ENCODE results near the gene FBXW10. TPM values are rescaled to one million over a fixed set of nuclear protein-coding genes. Genes with fewer than 3 reads are reported as not detected.
"Not testable (repeated sequence)": the region's sequence is repeated elsewhere in the genome, so short reads cannot be mapped to it uniquely, and the experiment has no call there.

FBXW10 gene
- total and polyA plus RNA-seq, 10 of the 15 experiments (the other 5 are each of a cell fraction or from before 2014, with no cell fraction given) = 0.01 to 0.11 TPM; not detected in 8

- H3K4me3 ChIP-seq = peak overlapping the region; percentile 58; the same call in 1 of the 2 replicates
- H3K9me3 ChIP-seq (replicated peaks; ENCODE audit: control insufficient read depth, insufficient read depth, low read length); H4K20me1 ChIP-seq (ENCODE audit: control insufficient read depth, insufficient read depth); H3K4me2 ChIP-seq (ENCODE audit: control insufficient read depth, insufficient read depth); H3K27ac ChIP-seq (ENCODE audit: control insufficient read depth, insufficient read depth); H3K27me3 ChIP-seq (replicated peaks in 1 of 2; ENCODE audit: control insufficient read depth in 2 of 2, insufficient read depth in 2 of 2, low read length in 1 of 2); CTCF ChIA-PET; FAIRE-seq; RAD21 ChIA-PET (ENCODE audit: unreplicated experiment); H3K36me3 ChIP-seq (ENCODE audit: control insufficient read depth in 2 of 2, insufficient read depth in 2 of 2, low read length in 1 of 2); in situ Hi-C loops (cut with MboI); H2AFZ ChIP-seq (ENCODE audit: control insufficient read depth, low read depth, low read length); H3K4me1 ChIP-seq (ENCODE audit: control insufficient read depth, insufficient read depth, low read length); POLR2A ChIA-PET; DNase-seq (ENCODE audit: low read depth, low spot score); SMC1A ChIA-PET (ENCODE audit: uncharacterized antibody, unreplicated experiment); intact Hi-C loops (cut with micrococcal nuclease; ENCODE audit: unreplicated experiment); BruUV-seq (replicated peaks): not testable (repeated sequence)
- H3K79me2 ChIP-seq (ENCODE audit: control insufficient read depth, insufficient read depth, low read length) = peaks cover 10% of the 10 kb centered on the region
- 0 out of 3 replicates have a peak, but pooled peaks have one; percentile 11 for ATAC-seq
- WGBS (ENCODE audit: insufficient coverage, insufficient replicate concordance, low lambda C conversion rate, missing lambda C conversion rate) = 0% methylated on average over 2 of the region's 5 CpGs
- H3K9ac ChIP-seq (ENCODE audit: control insufficient read depth, insufficient read depth, low read length) = peak overlapping the region; percentile 56; the same call in 1 of the 2 replicates
These were observed 38.0 kb downstream of the FBXW10 start for GRCh38 chr17:18781805-18782204.

GRCh38 chr17:18785933-18786332 is 42.1 kb downstream of the FBXW10 start:
- intact Hi-C loops (cut with micrococcal nuclease; ENCODE audit: unreplicated experiment); H4K20me1 ChIP-seq (ENCODE audit: control insufficient read depth, insufficient read depth); FAIRE-seq; ATAC-seq; H3K4me1 ChIP-seq (ENCODE audit: control insufficient read depth, insufficient read depth, low read length); H3K4me3 ChIP-seq; SMC1A ChIA-PET (ENCODE audit: uncharacterized antibody, unreplicated experiment); H3K27ac ChIP-seq (ENCODE audit: control insufficient read depth, insufficient read depth); H3K4me2 ChIP-seq (ENCODE audit: control insufficient read depth, insufficient read depth); in situ Hi-C loops (cut with MboI); DNase-seq (ENCODE audit: low read depth, low spot score); H3K9me3 ChIP-seq (replicated peaks; ENCODE audit: control insufficient read depth, insufficient read depth, low read length); BruUV-seq (replicated peaks); CTCF ChIA-PET; RAD21 ChIA-PET (ENCODE audit: unreplicated experiment); H2AFZ ChIP-seq (ENCODE audit: control insufficient read depth, low read depth, low read length); POLR2A ChIA-PET; H3K9ac ChIP-seq (ENCODE audit: control insufficient read depth, insufficient read depth, low read length); H3K36me3 ChIP-seq (ENCODE audit: control insufficient read depth in 2 of 2, insufficient read depth in 2 of 2, low read length in 1 of 2); H3K27me3 ChIP-seq (replicated peaks in 1 of 2; ENCODE audit: control insufficient read depth in 2 of 2, insufficient read depth in 2 of 2, low read length in 1 of 2): not testable (repeated sequence)
- peaks cover 10% of the 10 kb centered on the region for H3K79me2 ChIP-seq (ENCODE audit: control insufficient read depth, insufficient read depth, low read length)
- 88% methylated on average over 1 of the region's 1 CpG for WGBS (ENCODE audit: insufficient coverage, insufficient replicate concordance, low lambda C conversion rate, missing lambda C conversion rate)

GRCh38 chr17:18786890-18787289 is 43.0 kb downstream of the FBXW10 start:
- H2AFZ ChIP-seq (ENCODE audit: control insufficient read depth, low read depth, low read length); H3K36me3 ChIP-seq (ENCODE audit: control insufficient read depth in 2 of 2, insufficient read depth in 2 of 2, low read length in 1 of 2); H4K20me1 ChIP-seq (ENCODE audit: control insufficient read depth, insufficient read depth); H3K9ac ChIP-seq (ENCODE audit: control insufficient read depth, insufficient read depth, low read length); BruUV-seq (replicated peaks); H3K79me2 ChIP-seq (ENCODE audit: control insufficient read depth, insufficient read depth, low read length); RAD21 ChIA-PET (ENCODE audit: unreplicated experiment); CTCF ChIA-PET; H3K9me3 ChIP-seq (replicated peaks; ENCODE audit: control insufficient read depth, insufficient read depth, low read length); ATAC-seq; in situ Hi-C loops (cut with MboI); H3K27me3 ChIP-seq (replicated peaks in 1 of 2; ENCODE audit: control insufficient read depth in 2 of 2, insufficient read depth in 2 of 2, low read length in 1 of 2); FAIRE-seq; intact Hi-C loops (cut with micrococcal nuclease; ENCODE audit: unreplicated experiment); SMC1A ChIA-PET (ENCODE audit: uncharacterized antibody, unreplicated experiment); H3K27ac ChIP-seq (ENCODE audit: control insufficient read depth, insufficient read depth); H3K4me3 ChIP-seq; H3K4me2 ChIP-seq (ENCODE audit: control insufficient read depth, insufficient read depth); DNase-seq (ENCODE audit: low read depth, low spot score); H3K4me1 ChIP-seq (ENCODE audit: control insufficient read depth, insufficient read depth, low read length); POLR2A ChIA-PET: not testable (repeated sequence)
- 64% methylated on average over 3 of the region's 5 CpGs for WGBS (ENCODE audit: insufficient coverage, insufficient replicate concordance, low lambda C conversion rate, missing lambda C conversion rate)

- FAIRE-seq = peak; percentile 52
- H3K9me3 ChIP-seq (replicated peaks; ENCODE audit: control insufficient read depth, insufficient read depth, low read length); H3K36me3 ChIP-seq (ENCODE audit: control insufficient read depth in 2 of 2, insufficient read depth in 2 of 2, low read length in 1 of 2); BruUV-seq (replicated peaks); H3K27ac ChIP-seq (ENCODE audit: control insufficient read depth, insufficient read depth); H2AFZ ChIP-seq (ENCODE audit: control insufficient read depth, low read depth, low read length); SMC1A ChIA-PET (ENCODE audit: uncharacterized antibody, unreplicated experiment); H3K4me1 ChIP-seq (ENCODE audit: control insufficient read depth, insufficient read depth, low read length); H3K27me3 ChIP-seq (replicated peaks in 1 of 2; ENCODE audit: control insufficient read depth in 2 of 2, insufficient read depth in 2 of 2, low read length in 1 of 2); H4K20me1 ChIP-seq (ENCODE audit: control insufficient read depth, insufficient read depth); H3K9ac ChIP-seq (ENCODE audit: control insufficient read depth, insufficient read depth, low read length); in situ Hi-C loops (cut with MboI); CTCF ChIA-PET; DNase-seq (ENCODE audit: low read depth, low spot score); H3K4me3 ChIP-seq; POLR2A ChIA-PET; H3K79me2 ChIP-seq (ENCODE audit: control insufficient read depth, insufficient read depth, low read length); H3K4me2 ChIP-seq (ENCODE audit: control insufficient read depth, insufficient read depth); intact Hi-C loops (cut with micrococcal nuclease; ENCODE audit: unreplicated experiment); RAD21 ChIA-PET (ENCODE audit: unreplicated experiment): not testable (repeated sequence)
- WGBS (ENCODE audit: insufficient coverage, insufficient replicate concordance, low lambda C conversion rate, missing lambda C conversion rate) = 11% methylated on average over 1 of the region's 1 CpG
- ATAC-seq = peak; percentile 84
These were observed 47.5 kb downstream of the FBXW10 start for GRCh38 chr17:18791402-18791801.

All from GM12878 (cell line).